Measurements from ENCODE around the gene SMURF2.

DNA sequence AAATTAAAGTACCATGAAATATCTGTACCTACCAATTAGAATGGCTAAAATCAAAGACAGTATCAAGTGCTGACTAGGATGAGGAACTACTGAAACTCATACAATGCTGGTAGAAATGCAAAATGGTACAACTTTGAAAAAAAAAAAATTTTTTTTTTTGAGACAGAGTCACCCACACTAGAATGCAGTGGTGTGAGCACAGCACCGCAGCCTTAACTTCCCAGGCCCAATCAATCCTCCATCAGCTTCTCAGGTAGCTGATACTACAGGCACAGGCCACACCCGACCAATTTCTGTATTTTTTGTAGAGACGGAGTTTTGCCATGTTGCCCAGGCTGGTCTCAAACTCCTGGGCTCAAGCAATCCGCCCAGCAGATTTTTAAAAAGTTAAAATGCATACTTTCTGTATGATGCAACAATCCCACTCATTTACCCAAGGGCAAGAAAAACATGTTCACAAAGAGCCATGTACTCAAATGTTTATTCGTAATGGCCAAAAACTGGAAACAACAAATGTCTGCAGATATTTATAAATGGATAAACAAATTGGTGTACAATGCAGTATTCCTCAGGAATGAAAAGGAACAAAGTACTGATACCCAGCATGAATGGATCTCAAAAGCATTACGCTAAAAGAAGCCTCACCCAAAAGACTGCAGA, 8.7 kb downstream of the SMURF2 start:
- no peak for TF ChIP-seq CHD2 (IDR thresholded peaks at IDR 0.05; ENCODE audit: borderline replicate concordance, low read depth, low read length)
- TF ChIP-seq, protein P1, sequence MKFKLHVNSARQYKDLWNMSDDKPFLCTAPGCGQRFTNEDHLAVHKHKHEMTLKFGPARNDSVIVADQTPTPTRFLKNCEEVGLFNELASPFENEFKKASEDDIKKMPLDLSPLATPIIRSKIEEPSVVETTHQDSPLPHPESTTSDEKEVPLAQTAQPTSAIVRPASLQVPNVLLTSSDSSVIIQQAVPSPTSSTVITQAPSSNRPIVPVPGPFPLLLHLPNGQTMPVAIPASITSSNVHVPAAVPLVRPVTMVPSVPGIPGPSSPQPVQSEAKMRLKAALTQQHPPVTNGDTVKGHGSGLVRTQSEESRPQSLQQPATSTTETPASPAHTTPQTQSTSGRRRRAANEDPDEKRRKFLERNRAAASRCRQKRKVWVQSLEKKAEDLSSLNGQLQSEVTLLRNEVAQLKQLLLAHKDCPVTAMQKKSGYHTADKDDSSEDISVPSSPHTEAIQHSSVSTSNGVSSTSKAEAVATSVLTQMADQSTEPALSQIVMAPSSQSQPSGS (IDR thresholded peaks at IDR 0.05; ENCODE audit: low read length): no peak
